Stimulated activated CD8-positive, alpha-beta memory T cell treated with anti-CD3 and anti-CD28 coated beads, Interleukin-12 subunit alpha, Interleukin-12 subunit beta, amount 100 ng/mL, for 24 hours (primary cell): Measurements from ENCODE around the gene UBE2L6.

ENCODE experiments used
- DNase-seq: peaks from one replicate; pipeline ENCODE4 v3.0.0-alpha.2; 2020; ENCODE audit errors: extremely low read depth

Gene UBE2L6

DNA sequence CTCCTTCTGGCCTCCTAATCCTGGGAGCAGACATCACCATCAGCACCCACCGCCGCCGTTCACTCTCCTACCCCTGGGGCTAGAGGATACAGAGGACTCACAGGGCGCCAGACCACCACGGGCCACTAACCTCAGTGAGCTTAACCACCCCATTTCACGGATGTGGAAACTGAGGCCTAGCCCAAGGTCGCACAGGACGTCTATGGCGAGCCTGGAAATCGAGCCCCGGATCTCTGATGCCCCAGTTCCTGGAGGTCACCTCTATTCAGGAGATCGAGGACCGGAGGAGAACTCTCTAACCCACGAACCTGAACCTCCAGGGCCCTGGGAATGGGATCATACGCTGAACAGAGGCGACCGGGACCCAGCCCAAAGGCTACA lies 37.3 kb downstream of the UBE2L6 start:
- no peak for DNase-seq

DNA sequence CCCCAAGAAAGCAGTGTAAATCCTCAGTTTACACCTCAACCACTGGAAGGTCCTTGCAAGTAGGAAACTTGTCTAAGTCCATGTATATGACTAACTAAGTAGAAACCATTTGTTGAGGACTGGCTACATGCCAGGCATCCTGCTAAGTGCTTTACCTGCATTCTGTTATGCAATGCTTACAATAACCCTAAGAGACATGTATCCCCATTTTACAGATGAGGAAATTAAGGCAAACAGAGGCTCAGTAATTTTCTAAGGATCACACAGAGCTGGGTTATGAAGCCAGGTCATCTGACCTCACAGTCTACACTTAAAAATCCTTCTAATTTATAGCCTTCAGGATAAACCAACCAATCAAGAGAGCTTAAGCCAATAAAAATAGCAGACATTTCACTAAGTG lies 38.5 kb downstream of the UBE2L6 start:
- DNase-seq = no peak

- peak; percentile 39 for DNase-seq
Observed at GRCh38 chr11:57527056-57527631, 40.3 kb downstream of the UBE2L6 start.

DNA sequence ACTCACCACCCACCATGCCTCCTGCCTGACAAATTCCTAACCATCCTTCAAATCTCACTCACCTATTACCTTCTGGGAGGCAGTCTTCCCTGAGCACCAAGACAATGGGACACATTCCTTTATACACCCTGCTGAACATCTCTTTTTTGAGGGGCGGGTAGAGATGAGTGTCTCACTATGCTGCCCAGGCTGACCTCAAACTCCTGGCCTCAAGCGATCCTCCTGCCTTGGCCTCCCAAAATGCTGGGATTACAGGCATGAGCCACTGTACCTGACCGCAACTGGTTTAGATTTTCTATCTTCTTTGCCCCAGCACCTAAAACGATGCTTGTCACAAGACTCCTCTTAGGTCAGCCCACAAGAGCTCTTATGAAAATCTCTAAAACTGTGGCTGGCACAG lies 44.1 kb downstream of the UBE2L6 start:
- DNase-seq = no peak

DNA sequence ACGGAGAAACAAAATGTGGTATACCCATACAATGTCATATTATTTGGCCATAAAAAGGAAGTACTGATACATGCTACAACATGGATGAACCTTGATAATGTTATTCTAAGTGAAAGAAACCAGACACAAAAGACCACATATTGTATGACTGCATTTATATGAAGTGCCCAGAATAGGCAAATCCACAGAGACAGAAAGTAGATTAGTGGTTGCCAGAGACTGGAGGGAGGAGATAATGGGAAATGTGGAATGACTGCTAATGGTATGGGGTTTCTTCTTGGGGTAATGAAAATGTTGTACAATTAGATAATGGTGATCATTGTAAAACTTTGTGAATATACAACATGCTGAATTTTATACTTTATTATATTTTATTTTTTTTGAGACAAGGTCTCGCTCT lies 46.4 kb downstream of the UBE2L6 start:
- DNase-seq = no peak

DNA sequence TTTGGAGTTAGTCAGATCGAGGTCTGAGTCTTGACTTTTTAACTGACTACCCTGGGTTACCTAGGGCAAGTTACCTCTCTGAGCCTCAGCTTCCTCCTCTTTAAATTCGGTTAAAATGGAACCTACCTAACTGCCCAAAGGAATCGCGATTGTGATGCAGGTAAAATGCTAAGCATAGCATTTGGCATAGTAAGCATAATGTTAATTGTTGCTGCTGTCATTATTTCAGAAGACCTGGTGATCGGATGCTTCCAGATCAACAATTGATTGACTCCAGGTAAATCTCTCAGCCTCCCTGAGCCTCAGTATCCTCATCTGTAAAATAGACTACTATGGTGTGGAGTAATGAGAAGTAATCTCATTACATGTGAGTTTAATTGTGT lies 51.4 kb downstream of the UBE2L6 start:
- DNase-seq = no peak

DNA sequence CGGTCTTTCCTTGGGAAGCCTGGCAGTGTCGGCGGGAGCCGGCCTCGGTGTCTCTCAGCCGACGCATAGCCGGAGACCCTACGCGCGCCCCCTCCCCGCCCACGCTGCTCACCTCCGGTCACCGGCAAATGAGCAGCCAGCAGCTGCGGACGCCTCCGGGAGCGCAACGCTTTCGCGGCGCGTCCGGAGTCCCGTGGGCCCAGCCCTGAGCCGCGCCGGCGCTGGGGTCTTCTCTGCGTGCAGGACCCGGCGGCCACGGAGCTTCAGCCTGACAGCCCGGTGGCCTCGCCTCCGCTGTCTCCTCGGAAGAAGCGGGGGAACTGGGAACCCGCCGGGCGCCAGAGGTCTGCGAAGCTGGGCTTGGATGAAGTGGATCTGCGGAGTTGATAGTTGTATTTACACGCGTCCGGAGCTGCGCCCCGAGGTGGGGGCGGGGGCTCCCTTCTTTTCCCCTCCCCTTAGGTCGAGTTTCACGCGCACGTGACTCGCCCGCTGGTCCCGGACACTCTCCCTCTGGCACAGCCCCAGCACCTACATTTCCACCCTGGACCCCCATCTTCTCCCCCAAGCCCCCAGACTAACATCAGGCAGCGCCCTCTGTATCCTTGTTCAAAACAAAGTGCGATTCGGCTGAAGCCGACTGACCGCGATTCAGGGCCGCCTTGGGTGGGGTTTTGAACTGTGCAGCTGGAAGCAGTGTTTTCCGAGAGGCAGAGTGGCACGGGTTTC lies 52.0 kb downstream of the UBE2L6 start, which contains the start of gene SLC43A1:
Gene SLC43A1, minus strand, starts transcription at position 371 of the 729 bp plus-strand sequence. CDS start 1,591 bp downstream, outside the sequence.
- no peak for DNase-seq

DNA sequence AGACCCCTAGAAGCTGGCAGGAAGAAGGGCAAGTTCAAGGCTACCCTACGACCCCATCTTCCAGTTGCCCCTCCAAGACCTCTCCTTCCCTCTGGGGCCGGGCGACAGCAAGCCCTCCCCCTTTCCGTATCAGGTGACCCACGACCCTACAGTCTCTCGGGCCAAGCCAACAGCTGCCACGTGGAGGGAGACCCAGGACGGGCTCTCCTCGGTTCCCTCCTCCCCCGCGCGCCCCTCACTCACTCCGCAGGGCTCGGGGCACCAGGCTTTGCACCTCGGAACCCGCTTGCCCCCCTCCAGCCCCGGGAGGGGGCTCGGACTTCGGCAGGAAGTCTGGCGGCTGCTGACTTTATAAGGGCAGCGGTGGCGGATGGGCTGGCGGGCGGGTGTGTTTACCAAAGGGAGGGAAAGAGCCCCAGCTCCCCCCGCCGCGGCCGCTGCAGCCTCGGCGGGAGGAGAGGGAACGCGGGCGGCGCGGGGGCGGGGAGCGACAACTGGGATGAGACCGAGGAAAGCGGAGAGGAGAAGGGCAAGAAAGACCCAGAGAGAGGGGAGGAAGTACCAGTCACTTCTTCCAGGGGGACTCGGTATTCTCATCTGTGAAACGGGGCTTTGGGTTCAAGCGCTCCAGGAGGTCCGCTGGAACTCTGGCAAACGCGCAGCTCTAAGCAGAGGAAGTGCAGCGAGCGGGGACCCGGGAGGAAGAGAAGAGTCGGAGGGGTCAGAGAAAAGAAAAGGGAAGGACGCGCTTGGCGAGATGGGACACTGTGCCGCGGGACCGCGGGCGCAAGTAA lies 52.7 kb downstream of the UBE2L6 start:
- no peak for DNase-seq

DNA sequence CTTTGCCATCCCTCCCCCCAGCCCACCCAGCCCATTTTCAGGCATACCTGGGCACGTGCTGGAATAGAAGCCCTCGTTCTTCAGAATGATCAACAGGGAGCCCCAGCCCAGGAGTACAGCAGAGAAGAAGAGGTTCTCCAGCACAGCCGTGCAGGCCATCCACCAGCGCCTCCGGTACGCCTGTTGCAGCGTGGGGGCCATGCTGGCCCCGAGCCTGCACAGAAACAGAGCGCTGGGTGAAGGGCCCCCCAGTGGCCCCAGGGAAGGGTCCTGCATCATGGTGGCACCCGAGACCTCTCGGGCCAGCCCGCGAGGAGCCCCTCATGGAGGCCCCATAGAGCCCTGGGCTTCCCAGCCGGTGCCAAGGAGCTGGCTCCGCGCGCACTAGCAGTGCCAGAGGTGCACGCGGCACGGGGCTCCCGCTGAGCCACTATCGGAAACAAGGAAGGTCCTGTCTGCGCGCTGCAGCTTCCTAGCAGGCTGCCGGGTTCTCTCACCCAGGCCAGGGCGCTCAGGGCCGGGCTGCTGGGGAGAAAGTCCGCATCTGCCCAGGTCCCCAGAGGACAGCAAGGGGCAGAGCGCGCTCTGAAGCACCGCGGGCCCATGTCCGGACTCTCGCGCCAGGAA lies 53.4 kb downstream of the UBE2L6 start:
- no peak for DNase-seq

GRCh38 chr11:57513452-57513795 lies 54.0 kb downstream of the UBE2L6 start:
- no peak for DNase-seq

DNA sequence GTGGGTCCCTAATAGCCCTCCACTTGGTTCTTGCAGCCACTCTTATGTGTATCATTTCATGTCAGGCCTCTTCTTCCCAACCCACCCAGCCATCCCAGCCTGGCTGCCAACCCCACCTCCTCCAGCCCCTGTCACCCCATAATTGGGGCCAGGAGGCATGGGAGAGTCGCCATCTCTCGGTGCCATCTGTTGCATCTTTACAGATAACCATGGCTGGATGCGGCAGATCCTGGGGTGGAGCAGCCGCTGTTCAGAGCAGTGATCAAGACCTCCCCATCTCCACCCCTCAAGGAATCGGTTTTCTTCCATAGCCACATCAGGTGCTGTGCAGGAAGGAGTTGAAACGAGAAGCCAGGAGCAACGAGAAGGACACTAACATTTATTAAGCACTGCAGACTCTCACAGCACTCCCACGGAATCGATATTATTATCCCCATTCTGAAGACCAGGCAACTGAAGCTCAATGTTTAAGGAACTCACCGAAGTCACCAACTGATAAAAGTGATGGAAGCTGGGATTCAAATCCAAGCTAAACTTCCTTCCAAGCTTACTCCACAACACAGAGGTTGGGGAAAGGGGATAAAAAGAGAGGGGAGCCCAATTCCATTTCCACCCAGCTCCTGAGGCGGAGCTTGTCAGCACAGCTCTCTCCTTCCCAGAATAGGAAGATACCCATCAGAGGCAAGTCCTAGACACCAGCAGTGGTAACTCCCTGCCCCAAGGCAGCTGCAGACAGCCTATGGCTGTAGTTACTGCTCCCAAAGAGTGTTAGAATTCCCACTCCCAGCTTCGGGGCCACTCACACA lies 54.6 kb downstream of the UBE2L6 start:
- DNase-seq = no peak

DNA sequence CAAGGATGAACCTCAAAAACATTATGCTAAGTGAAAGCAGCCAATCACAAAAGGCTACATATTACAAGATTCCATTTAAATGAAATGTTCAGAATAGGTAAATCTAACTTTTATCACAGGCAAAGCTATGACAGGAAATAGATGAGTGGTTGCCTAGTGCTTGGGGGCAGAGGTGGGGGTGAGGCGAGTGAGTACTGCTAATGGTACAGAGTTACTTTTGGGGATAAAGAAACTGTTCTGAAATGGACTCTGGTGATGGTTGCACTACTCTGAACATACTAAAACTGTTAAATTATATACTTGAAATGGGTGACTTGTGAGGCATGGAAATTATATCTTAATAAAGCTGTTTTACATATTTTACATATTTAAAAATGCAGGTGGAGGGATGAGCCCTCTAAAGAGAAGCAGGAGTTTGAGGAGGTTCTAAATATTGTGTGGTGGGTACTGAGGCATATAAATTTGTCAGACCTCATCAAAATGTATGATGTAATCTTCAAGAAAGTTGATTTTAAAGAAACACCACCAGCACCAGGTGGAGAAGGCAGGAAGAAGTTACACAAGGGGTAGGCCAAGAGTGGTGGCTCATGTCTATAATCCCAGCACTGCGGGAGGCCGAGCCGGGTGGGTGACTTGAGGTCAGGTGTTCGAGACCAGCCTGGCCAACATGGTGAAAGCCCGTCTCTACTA lies 55.6 kb downstream of the UBE2L6 start:
- no peak for DNase-seq

DNA sequence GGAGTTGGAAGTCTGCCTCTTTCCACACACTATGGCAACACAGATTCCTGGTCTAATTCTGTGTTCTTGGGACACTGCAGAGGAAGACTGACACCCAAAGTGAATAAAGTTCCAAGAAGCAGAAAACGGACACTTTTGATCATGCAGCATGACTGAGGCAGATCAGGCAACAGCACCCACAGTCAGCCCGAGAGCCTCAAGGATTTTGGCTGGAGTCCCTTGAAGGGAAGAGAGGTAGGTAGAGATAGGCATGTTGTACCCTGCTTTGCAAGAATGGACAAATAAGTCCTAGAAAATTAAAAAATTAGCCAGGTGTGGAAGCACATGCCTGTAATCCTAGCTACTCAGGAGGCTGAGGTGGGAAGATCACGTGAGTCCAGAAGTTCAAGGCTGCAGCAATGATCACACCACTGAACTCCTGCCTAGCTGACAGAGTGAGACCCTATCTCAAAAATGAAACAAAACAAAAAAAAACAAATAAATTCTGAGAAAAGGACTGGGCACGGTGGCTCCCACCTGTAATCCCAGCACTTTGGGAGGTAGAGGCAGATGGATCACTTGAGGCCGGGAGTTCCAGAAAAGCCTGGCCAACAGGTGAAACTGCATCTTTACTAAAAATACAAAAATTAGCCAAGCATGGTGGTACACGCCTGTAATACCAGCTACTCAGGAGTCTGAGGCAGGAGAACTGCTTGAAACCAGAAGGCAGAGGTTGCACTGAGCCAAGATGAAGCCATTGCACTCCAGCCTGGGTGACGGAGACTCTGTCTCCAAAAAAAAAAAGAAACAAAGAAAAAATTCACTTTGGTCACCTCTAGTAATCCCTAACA lies 58.9 kb downstream of the UBE2L6 start:
- DNase-seq = no peak

- no peak for DNase-seq
Observed at GRCh38 chr11:57506522-57506921, 61.0 kb downstream of the UBE2L6 start.

GRCh38 chr11:57504511-57504910 lies 63.0 kb downstream of the UBE2L6 start:
- DNase-seq = no peak

DNA sequence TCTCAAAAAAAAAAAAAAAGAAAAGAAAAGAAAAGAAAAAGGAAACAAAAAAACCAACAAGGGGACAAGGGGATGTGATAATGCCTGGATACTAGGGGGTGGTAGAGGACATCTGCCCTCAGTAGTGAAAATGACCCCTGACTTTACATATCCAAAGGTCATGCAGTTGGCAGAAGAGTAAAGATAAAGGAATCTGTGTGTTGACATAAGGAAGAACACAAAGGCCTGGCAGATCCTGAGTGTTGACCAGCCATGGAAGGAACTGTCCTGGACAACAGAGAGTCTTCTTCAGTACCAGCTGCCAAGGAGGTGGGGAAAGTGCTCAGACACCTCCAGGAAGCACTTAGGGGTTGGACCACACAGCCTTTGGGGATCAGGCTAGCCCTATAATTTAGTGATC lies 64.6 kb downstream of the UBE2L6 start:
- DNase-seq = no peak

- DNase-seq = no peak
Observed at GRCh38 chr11:57502376-57502775, 65.1 kb downstream of the UBE2L6 start.

DNA sequence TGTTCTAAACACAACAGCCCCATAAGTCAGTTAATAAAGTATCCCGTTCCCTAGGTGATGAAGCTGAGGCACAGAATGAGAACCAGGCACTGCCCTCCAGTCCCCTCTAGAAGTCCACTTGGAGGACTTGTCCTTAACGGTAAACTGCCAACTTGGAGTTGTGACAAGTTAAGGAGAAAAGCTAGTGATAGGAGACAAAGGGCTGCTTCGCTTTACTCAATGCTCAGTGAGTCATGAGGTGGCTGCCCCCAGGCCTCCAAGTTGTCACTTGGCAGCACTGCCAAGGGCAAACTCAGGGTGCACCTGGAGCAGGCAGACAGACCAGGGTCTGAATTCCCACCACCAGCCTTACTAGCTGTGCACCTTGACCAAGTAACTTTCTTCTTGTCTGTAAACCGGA lies 65.5 kb downstream of the UBE2L6 start:
- no peak for DNase-seq
